WTC11 (cell line): ENCODE results near the gene FAM131C. TPM values are rescaled to one million over a fixed set of nuclear protein-coding genes. Genes with fewer than 3 reads are reported as not detected.

Experiments
- ATAC-seq: fragments of 200-7000 bp; cut with Tn5 transposase; 2 replicates; pipeline ENCODE4 v1.10.0; 2021; ENCODE audit warnings: mild to moderate bottlenecking, moderate library complexity
- CTCF ChIA-PET: fragments of 300-600 bp; sonication (Branson Sonifier 250); formaldehyde crosslinking; loops from one replicate; lab custom pipeline; 2021; ENCODE audit warnings: antibody characterized with exemption; lab: Charles Lee
- POLR2A ChIA-PET: fragments of 350-600 bp; sonication (Branson Sonifier 250); formaldehyde crosslinking; loops from one replicate; lab custom pipeline; 2021; ENCODE audit warnings: antibody characterized with exemption; lab: Charles Lee
- DNase-seq: peaks from one replicate; pipeline ENCODE4 v3.0.0; 2021; ENCODE audit warnings: low spot score
- H3K27ac Mint-ChIP-seq: 2 replicates; pipeline ENCODE4 v1.8.0; 2021; ENCODE audit warnings: mixed read lengths
- H3K27me3 Mint-ChIP-seq: 2 replicates; pipeline ENCODE4 v1.8.0; 2021; ENCODE audit warnings: low read depth, mild to moderate bottlenecking, moderate library complexity, mixed read lengths
- H3K36me3 Mint-ChIP-seq: 2 replicates; pipeline ENCODE4 v1.8.0; 2021; ENCODE audit warnings: mixed read lengths
- H3K4me1 Mint-ChIP-seq: 2 replicates; pipeline ENCODE4 v1.8.0; 2022; ENCODE audit warnings: mixed read lengths
- H3K4me3 Mint-ChIP-seq: 2 replicates; pipeline ENCODE4 v1.8.0; 2021; ENCODE audit warnings: mild to moderate bottlenecking, moderate library complexity, mixed read lengths
- H3K9me3 Mint-ChIP-seq: 2 replicates; pipeline ENCODE4 v1.8.0; 2021; ENCODE audit warnings: mixed read lengths
- ATF6 ChIP-seq: sonication (generic); formaldehyde crosslinking; IDR thresholded peaks from 2 replicates; pipeline ENCODE4 v1.8.1; 2023; ENCODE audit warnings: mild to moderate bottlenecking, missing genetic modification reagents
- CREM ChIP-seq: sonication (generic); formaldehyde crosslinking; IDR thresholded peaks from 2 replicates; pipeline ENCODE4 v1.8.1; 2022; ENCODE audit warnings: mild to moderate bottlenecking, missing genetic modification reagents, moderate library complexity
- ESRRA ChIP-seq: sonication (generic); formaldehyde crosslinking; IDR thresholded peaks from 2 replicates; pipeline ENCODE4 v1.8.1; 2022; ENCODE audit warnings: mild to moderate bottlenecking, missing genetic modification reagents, borderline replicate concordance
- FOXK1 ChIP-seq: sonication (generic); formaldehyde crosslinking; IDR thresholded peaks from 2 replicates; pipeline ENCODE4 v1.8.0; 2022; ENCODE audit warnings: mild to moderate bottlenecking, moderate library complexity, missing genetic modification reagents
- FOXP4 ChIP-seq: sonication (generic); formaldehyde crosslinking; IDR thresholded peaks from 2 replicates; pipeline ENCODE4 v1.8.0; 2022; ENCODE audit warnings: mild to moderate bottlenecking, missing genetic modification reagents
- GABPB1 ChIP-seq: sonication (generic); formaldehyde crosslinking; IDR thresholded peaks from 2 replicates; pipeline ENCODE4 v1.8.1; 2023; ENCODE audit warnings: mild to moderate bottlenecking, missing genetic modification reagents
- GRHL2 ChIP-seq: fragments of 250-450 bp; sonication (Bioruptor Pico); IDR thresholded peaks from 2 replicates; pipeline ENCODE4 v1.8.0; 2022; ENCODE audit warnings: mild to moderate bottlenecking, moderate library complexity; ENCODE audit not compliant: insufficient replicate concordance, severe bottlenecking
- HMGA2 ChIP-seq: fragments of 250-450 bp; sonication (Bioruptor Pico); IDR thresholded peaks from 2 replicates; pipeline ENCODE4 v1.4.0; 2021; ENCODE audit warnings: mild to moderate bottlenecking, moderate library complexity
- HMGXB4 ChIP-seq: sonication (generic); formaldehyde crosslinking; IDR thresholded peaks from 2 replicates; pipeline ENCODE4 v1.8.1; 2023; ENCODE audit warnings: mild to moderate bottlenecking, moderate library complexity, missing genetic modification reagents
- IRF2 ChIP-seq: sonication (generic); formaldehyde crosslinking; IDR thresholded peaks from 2 replicates; pipeline ENCODE4 v1.8.0; 2022; ENCODE audit warnings: low read depth, missing genetic modification reagents, borderline replicate concordance
- MYBL2 ChIP-seq: sonication (generic); formaldehyde crosslinking; IDR thresholded peaks from 2 replicates; pipeline ENCODE4 v1.8.1; 2023; ENCODE audit warnings: mild to moderate bottlenecking, moderate library complexity, missing genetic modification reagents
- NFATC4 ChIP-seq: fragments of 250-450 bp; sonication (Bioruptor Pico); IDR thresholded peaks from 2 replicates; pipeline ENCODE4 v1.9.0; 2021; ENCODE audit warnings: mild to moderate bottlenecking
- OVOL2 ChIP-seq: fragments of 250-450 bp; sonication (Bioruptor Pico); IDR thresholded peaks from 2 replicates; pipeline ENCODE4 v1.9.0; 2021; ENCODE audit warnings: mild to moderate bottlenecking, borderline replicate concordance
- RELA ChIP-seq: sonication (generic); formaldehyde crosslinking; IDR thresholded peaks from 2 replicates; pipeline ENCODE4 v1.8.1; 2022; ENCODE audit warnings: missing genetic modification reagents, mild to moderate bottlenecking, borderline replicate concordance
- SMAD3 ChIP-seq: sonication (generic); formaldehyde crosslinking; IDR thresholded peaks from 2 replicates; pipeline ENCODE4 v1.8.0; 2022; ENCODE audit warnings: missing genetic modification reagents, mild to moderate bottlenecking, borderline replicate concordance
- ZMAT4 ChIP-seq: fragments of 250-450 bp; sonication (Bioruptor Pico); IDR thresholded peaks from 2 replicates; pipeline ENCODE4 v1.9.0; 2021; ENCODE audit warnings: mild to moderate bottlenecking
- ZNF232 ChIP-seq: sonication (generic); formaldehyde crosslinking; IDR thresholded peaks from 2 replicates; pipeline ENCODE4 v1.8.0; 2022; ENCODE audit warnings: mild to moderate bottlenecking, missing genetic modification reagents
- total RNA-seq: library from RNA; stranded (reverse); gene quantifications from 3 replicates; pipeline ENCODE4 v1.2.3, GENCODE V29; 2021
- TF ChIP-seq, protein P1 (sequence below): sonication (generic); formaldehyde crosslinking; IDR thresholded peaks from 2 replicates; pipeline ENCODE4 v1.8.1; 2023; ENCODE audit warnings: mild to moderate bottlenecking, missing genetic modification reagents
- TF ChIP-seq, protein P2 (sequence below): fragments of 250-450 bp; sonication (Bioruptor Pico); conservative IDR thresholded peaks from 2 replicates; pipeline ENCODE4 v1.9.0; 2021; ENCODE audit warnings: mild to moderate bottlenecking
- TF ChIP-seq, protein P3 (sequence below): sonication (generic); formaldehyde crosslinking; IDR thresholded peaks from 2 replicates; pipeline ENCODE4 v1.8.0; 2023; ENCODE audit warnings: mild to moderate bottlenecking, missing genetic modification reagents
- TF ChIP-seq, protein P4 (sequence below): sonication (generic); formaldehyde crosslinking; IDR thresholded peaks from 2 replicates; pipeline ENCODE4 v1.8.1; 2022; ENCODE audit warnings: low read depth, mild to moderate bottlenecking, moderate library complexity, missing genetic modification reagents, borderline replicate concordance

FAM131C gene
- total RNA-seq, 1 experiment from 2014 or later = 1.4 TPM

DNA sequence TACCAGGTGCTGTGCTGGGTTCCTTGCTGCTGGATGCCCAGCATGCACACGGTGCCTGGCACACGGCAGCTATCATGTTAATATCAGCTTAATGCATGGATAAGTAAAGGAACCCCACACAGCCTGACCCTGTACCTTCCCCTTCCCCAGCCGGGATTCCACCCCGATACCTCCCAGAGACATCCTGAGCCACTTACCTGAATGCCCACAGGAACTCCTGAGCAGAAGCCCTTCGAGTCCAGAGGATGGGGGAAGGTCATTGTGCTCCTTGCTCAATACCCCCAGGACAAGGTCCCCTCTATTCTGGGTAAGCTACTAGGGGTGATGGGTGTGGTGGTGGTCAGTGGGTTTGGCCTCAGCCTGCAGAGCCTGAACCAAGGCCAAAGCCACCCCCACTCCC lies 1.4 kb downstream of the FAM131C start:
- no peaks in the 10 kb centered on the region for H3K9me3 Mint-ChIP-seq
- peaks cover 47% of the 10 kb centered on the region for H3K27me3 Mint-ChIP-seq
- peak overlapping the region; percentile 48; the same call in 1 of the 2 replicates for H3K4me3 Mint-ChIP-seq
- ChIA-PET CTCF (interaction anchor here (0.7 to 3.4 kb wide), 8 partner anchors 10 to 290 kb away, joined by 3 to 43 read pairs (median 7); no protein-coding TSS in a partner anchor), POLR2A (no interaction called here)
- no peak overlapping the region for H3K27ac Mint-ChIP-seq
- peaks cover 15% of the 10 kb centered on the region for H3K4me1 Mint-ChIP-seq
- H3K36me3 Mint-ChIP-seq = no peaks in the 10 kb centered on the region
- no peak for ATAC-seq
- TF ChIP-seq HMGXB4 (CRISPR knock-in tag) = no peak
- TF ChIP-seq ATF6 (CRISPR knock-in tag) = no peak
- no peak for TF ChIP-seq CREM
- TF ChIP-seq, protein P1, sequence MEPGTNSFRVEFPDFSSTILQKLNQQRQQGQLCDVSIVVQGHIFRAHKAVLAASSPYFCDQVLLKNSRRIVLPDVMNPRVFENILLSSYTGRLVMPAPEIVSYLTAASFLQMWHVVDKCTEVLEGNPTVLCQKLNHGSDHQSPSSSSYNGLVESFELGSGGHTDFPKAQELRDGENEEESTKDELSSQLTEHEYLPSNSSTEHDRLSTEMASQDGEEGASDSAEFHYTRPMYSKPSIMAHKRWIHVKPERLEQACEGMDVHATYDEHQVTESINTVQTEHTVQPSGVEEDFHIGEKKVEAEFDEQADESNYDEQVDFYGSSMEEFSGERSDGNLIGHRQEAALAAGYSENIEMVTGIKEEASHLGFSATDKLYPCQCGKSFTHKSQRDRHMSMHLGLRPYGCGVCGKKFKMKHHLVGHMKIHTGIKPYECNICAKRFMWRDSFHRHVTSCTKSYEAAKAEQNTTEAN = no peak
- TF ChIP-seq SMAD3 (CRISPR knock-in tag) = no peak
- no peak for TF ChIP-seq RELA (CRISPR knock-in tag)
- no peak for TF ChIP-seq FOXP4 (CRISPR knock-in tag)
- no peak for TF ChIP-seq MYBL2
- TF ChIP-seq, protein P2, sequence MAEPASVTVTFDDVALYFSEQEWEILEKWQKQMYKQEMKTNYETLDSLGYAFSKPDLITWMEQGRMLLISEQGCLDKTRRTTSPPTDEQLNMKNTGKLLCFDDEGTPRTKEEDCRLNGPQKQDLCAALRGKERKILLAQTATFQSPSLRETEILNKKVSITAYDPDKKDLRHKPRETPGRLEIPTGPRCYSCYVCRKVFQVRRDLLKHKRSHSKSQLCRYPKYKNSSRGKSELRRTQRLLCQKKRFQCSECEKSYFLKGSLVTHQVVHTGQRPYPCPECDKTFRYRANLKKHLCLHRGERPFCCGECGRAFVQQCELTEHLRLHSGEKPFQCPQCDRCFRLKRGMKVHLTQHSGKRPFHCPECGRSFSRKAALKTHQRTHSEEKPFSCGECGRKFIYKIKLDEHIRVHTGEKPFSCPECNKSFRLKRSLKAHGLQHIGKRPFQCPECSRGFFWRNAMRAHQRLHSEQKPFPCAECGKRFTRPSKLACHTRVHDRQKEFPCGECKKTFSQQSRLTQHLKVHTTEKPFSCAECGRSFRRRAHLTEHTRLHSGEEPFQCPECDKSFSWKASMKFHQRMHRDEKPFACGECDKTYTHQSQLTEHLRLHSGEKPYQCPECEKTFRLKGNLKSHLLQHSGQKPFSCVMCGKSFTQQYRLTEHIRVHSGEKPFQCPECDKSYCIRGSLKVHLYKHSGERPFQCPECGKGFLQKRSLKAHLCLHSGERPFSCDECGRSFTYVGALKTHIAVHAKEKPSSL (CRISPR knock-in tag) = no peak
- TF ChIP-seq GRHL2 (CRISPR knock-in tag) = no peak
- no peak for DNase-seq

- ChIA-PET CTCF (interaction anchor here (0.9 to 3.4 kb wide), 5 partner anchors 11 to 280 kb away, joined by 3 to 43 read pairs (median 7); no protein-coding TSS in a partner anchor), POLR2A (no interaction called here)
- H3K27me3 Mint-ChIP-seq = peaks cover 45% of the 10 kb centered on the region
- TF ChIP-seq FOXK1 (CRISPR knock-in tag) = no peak
- no peak for TF ChIP-seq GABPB1 (CRISPR knock-in tag)
- TF ChIP-seq ESRRA (CRISPR knock-in tag) = no peak
- TF ChIP-seq IRF2 (CRISPR knock-in tag) = no peak
- no peak for TF ChIP-seq NFATC4 (CRISPR knock-in tag)
- no peak for TF ChIP-seq ZMAT4 (CRISPR knock-in tag)
- TF ChIP-seq MYBL2 = no peak
- TF ChIP-seq, protein P3, sequence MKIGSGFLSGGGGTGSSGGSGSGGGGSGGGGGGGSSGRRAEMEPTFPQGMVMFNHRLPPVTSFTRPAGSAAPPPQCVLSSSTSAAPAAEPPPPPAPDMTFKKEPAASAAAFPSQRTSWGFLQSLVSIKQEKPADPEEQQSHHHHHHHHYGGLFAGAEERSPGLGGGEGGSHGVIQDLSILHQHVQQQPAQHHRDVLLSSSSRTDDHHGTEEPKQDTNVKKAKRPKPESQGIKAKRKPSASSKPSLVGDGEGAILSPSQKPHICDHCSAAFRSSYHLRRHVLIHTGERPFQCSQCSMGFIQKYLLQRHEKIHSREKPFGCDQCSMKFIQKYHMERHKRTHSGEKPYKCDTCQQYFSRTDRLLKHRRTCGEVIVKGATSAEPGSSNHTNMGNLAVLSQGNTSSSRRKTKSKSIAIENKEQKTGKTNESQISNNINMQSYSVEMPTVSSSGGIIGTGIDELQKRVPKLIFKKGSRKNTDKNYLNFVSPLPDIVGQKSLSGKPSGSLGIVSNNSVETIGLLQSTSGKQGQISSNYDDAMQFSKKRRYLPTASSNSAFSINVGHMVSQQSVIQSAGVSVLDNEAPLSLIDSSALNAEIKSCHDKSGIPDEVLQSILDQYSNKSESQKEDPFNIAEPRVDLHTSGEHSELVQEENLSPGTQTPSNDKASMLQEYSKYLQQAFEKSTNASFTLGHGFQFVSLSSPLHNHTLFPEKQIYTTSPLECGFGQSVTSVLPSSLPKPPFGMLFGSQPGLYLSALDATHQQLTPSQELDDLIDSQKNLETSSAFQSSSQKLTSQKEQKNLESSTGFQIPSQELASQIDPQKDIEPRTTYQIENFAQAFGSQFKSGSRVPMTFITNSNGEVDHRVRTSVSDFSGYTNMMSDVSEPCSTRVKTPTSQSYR = no peak
- TF ChIP-seq ZNF232 (CRISPR knock-in tag) = no peak
- TF ChIP-seq HMGA2 (CRISPR knock-in tag) = no peak
- TF ChIP-seq OVOL2 (CRISPR knock-in tag) = no peak
- TF ChIP-seq, protein P4, sequence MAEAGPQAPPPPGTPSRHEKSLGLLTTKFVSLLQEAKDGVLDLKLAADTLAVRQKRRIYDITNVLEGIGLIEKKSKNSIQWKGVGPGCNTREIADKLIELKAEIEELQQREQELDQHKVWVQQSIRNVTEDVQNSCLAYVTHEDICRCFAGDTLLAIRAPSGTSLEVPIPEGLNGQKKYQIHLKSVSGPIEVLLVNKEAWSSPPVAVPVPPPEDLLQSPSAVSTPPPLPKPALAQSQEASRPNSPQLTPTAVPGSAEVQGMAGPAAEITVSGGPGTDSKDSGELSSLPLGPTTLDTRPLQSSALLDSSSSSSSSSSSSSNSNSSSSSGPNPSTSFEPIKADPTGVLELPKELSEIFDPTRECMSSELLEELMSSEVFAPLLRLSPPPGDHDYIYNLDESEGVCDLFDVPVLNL (CRISPR knock-in tag) = no peak
- no peak for TF ChIP-seq CREM
Observed at GRCh38 chr1:16071614-16072013, 1.8 kb downstream of the FAM131C start.

More at GRCh38 chr1:16071614-16072013, 1.8 kb downstream of the FAM131C start:
- no peak overlapping the region for H3K27ac Mint-ChIP-seq
- no peaks in the 10 kb centered on the region for H3K9me3 Mint-ChIP-seq
- ATAC-seq (no peak), DNase-seq (no peak)
- no peaks in the 10 kb centered on the region for H3K36me3 Mint-ChIP-seq
- peaks cover 15% of the 10 kb centered on the region for H3K4me1 Mint-ChIP-seq
- 0 out of 2 replicates have a peak overlapping the region, but pooled peaks have one; percentile 48 for H3K4me3 Mint-ChIP-seq
